Aorta (tissue), 5 donors: ENCODE data around the gene GABRB1. TPM values are rescaled to one million over a fixed set of nuclear protein-coding genes. Genes with fewer than 3 reads are reported as not detected.

Experiments used
- ATAC-seq: fragments of 200-7000 bp; cut with Tn5 transposase; one replicate; pipeline ENCODE4 v1.9.1; 2022; ENCODE audit warnings: moderate library complexity; ENCODE audit not compliant: low FRiP score
- DNase-seq, 2 donors: peaks; one replicate each; pipeline ENCODE4 v3.0.0-alpha.2; 2020
- H3K27ac ChIP-seq, 2 donors: one replicate each; pipeline ENCODE4 v1.5.1; 2013; ENCODE audit warnings: low read length in 2 of 2, mild to moderate bottlenecking in 2 of 2, moderate library complexity in 2 of 2, control low read depth in 1 of 2, inconsistent platforms in 1 of 2, low read depth in 1 of 2
- H3K27me3 ChIP-seq, 2 donors: one replicate each; pipeline ENCODE4 v1.6.1; 2013; ENCODE audit warnings: control low read depth in 1 of 2, low read length in 1 of 2, mild to moderate bottlenecking in 1 of 2, moderate library complexity in 1 of 2; ENCODE audit not compliant: insufficient read depth in 2 of 2, control insufficient read depth in 1 of 2
- H3K36me3 ChIP-seq, 2 donors: one replicate each; pipeline ENCODE4 v1.6.1; 2013; ENCODE audit warnings: control low read depth in 1 of 2, low read length in 1 of 2, mild to moderate bottlenecking in 1 of 2; ENCODE audit not compliant: insufficient read depth in 2 of 2, control insufficient read depth in 1 of 2
- H3K4me1 ChIP-seq, 2 donors: one replicate each; pipeline ENCODE4 v1.6.1; 2013; ENCODE audit warnings: low read length in 2 of 2, control low read depth in 1 of 2, mild to moderate bottlenecking in 1 of 2, moderate library complexity in 1 of 2; ENCODE audit not compliant: insufficient read depth in 2 of 2, control insufficient read depth in 1 of 2
- H3K4me3 ChIP-seq, 2 donors: one replicate each; pipeline ENCODE4 v1.5.1; 2013; ENCODE audit warnings: low read length in 2 of 2, control low read depth in 1 of 2, mild to moderate bottlenecking in 1 of 2
- H3K9me3 ChIP-seq: one replicate; pipeline ENCODE4 v1.6.1; 2013; ENCODE audit warnings: mild to moderate bottlenecking, low read length; ENCODE audit not compliant: control insufficient read depth
- WGBS, 2 donors: extraction: QIAGEN DNeasy Blood & Tissue Kit; methylation state at CpG; one replicate each; pipeline ENCODE4 v1.1.7; 2013; 5-methylcytosine and 5-hydroxymethylcytosine counted together
- intact Hi-C, 2 donors: fragments of 100-400 bp; cut with DNase I; formaldehyde crosslinking; loops; one replicate each; pipeline versions ENCODE4 v1.14.2 to v1.15.0; 2022
- polyA plus RNA-seq, 2 donors: library from polyadenylated mRNA; stranded (reverse); fragments of 200-250 nt; gene quantifications; one replicate each; pipeline ENCODE4 v1.2.3, GENCODE V29; 2013
- total RNA-seq, 2 donors: library from RNA; stranded (reverse); fragmentation: NEBNext Ultra II Directional; extraction: Animal tissue kit (Norgen Biotek cat#: 25700); gene quantifications; one replicate each; pipeline ENCODE4 v1.2.1, GENCODE V29; 2021
- donor health status: healthy with polysubstance abuse.
- donor health status: Bipolar disorder and iron deficiency.
- donor health status: DM: no; HTN: no; CAD: no.
- donor health status: DM: no; HTN: no; CAD: no.
- donor health status: DM: yes; HTN: yes; CAD: no.

GABRB1 gene
- total and polyA plus RNA-seq, 4 donors: 0.71 TPM; not detected in 3

DNA sequence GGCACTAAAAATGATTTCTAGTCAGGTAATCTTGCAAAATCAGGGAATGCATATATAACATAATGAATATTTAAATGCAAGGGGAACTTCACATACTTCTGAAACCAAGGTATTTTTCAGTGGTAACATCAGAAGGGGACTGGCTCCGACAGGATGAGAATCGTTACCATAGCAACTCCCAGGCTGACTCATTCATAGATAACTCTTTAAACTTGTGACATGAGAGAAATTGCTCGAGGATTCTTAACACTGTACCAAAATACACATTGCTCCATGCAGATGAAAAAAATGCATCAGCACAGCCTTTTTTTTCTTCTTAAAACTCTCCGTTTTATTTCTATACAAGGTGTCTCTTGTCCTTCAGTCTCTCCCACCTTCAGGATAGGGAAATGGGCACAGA, 114.3 kb downstream of the GABRB1 start:
- no peak for ATAC-seq
- WGBS, 2 donors: 9 to 11% methylated on average over 4 of the region's 4 CpGs

DNA sequence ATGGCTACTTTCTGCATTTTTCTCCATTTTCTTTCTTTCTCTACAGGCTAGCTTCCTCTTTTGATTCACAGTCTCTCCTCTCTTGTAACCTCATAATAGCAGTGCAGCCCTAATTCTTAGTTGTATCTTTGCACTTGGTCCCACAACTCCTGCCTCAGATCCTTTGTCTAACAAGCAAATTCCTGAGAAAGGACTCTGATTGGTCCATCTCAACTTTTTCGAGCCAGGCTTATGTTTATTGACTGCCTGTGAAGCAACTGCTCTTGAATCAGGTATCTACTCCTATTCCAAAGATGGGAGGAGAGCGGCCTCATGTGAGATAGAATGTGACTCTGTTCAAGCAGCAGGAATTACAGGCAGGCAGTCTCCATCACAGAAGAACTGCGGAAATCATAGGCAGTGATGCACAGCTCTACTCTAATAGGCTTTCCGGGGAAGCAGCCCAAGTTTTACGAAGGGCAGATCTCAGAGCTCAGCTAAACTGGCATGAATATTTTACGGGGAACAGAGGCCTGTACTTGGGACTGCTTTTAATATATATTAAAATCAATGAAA, 123.5 kb downstream of the GABRB1 start:
- no peaks in the 10 kb centered on the region for H3K4me1 ChIP-seq
- DNase-seq (no peak), ATAC-seq (no peak)
- no peak overlapping the region for H3K27ac ChIP-seq
- H3K27me3 ChIP-seq: no peaks in the 10 kb centered on the region
- 69 to 71% methylated on average over 6 of the region's 6 CpGs for WGBS, 2 donors
- intact Hi-C loops: no loop called here
- no peaks in the 10 kb centered on the region for H3K9me3 ChIP-seq
- no peak overlapping the region for H3K4me3 ChIP-seq
- H3K36me3 ChIP-seq: no peaks in the 10 kb centered on the region

More for the DNA sequence above, 114.3 kb downstream of the GABRB1 start:
- no peak overlapping the region for H3K4me3 ChIP-seq
- DNase-seq: no peak
- no peaks in the 10 kb centered on the region for H3K9me3 ChIP-seq
- no peaks in the 10 kb centered on the region for H3K27me3 ChIP-seq
- intact Hi-C loops: no loop called here
- H3K27ac ChIP-seq: no peak overlapping the region
- H3K4me1 ChIP-seq: no peaks in the 10 kb centered on the region
- H3K36me3 ChIP-seq: no peaks in the 10 kb centered on the region

DNA sequence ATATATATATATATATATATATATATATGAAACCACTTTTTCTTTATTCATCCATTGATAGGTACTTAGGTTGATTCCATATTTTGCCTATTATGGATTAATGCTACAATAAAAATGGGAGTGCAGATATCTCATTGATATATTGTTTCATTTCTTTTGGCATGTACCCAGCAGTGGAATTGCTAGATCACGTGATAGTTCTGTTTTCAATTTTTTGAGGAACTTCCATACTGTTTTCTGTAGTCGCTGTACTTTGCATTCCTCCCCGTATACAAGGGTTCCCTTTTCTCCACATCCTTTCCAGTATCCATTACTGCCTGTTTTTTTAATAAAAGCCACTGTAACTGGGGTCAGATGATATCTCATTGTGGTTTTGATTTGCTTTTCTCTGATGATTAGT, 124.6 kb downstream of the GABRB1 start:
- DNase-seq: no peak
- no peak for ATAC-seq
- intact Hi-C loops: no loop called here

DNA sequence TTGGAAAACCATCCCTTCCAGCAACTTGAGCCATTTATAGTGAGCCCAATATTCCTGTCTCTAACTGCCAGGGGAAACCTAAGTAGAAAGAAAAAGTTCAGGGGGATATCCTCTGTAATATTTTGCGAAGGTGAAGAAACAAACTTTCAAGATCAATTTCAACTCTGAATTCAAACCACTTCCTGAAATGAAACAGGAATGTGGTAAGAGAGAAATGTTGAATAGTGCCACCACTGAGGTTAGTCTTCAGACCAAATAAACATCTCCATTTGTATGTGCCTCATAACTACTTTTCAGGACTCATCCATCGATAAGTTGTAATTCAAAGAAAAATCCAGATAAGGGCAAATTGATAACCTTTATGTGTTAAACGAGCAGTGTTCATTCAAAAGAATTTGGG, 128.7 kb downstream of the GABRB1 start:
- Histone ChIP-seq H3K27me3 (peaks cover 0 to 1% of the 10 kb centered on the region in 2 donors), H3K36me3 (no peaks in the 10 kb centered on the region), H3K27ac (no peak overlapping the region), H3K4me1 (no peaks in the 10 kb centered on the region), H3K4me3 (no peak overlapping the region), H3K9me3 (no peaks in the 10 kb centered on the region)
- 64 to 71% methylated on average over 3 of the region's 3 CpGs for WGBS, 2 donors
- no peak for DNase-seq
- no peak for ATAC-seq
- intact Hi-C loops: no loop called here

More for the DNA sequence above, 124.6 kb downstream of the GABRB1 start:
- H3K27me3 ChIP-seq: no peaks in the 10 kb centered on the region
- H3K36me3 ChIP-seq: no peaks in the 10 kb centered on the region
- H3K27ac ChIP-seq: no peak overlapping the region
- 71 to 73% methylated on average over 3 of the region's 3 CpGs for WGBS, 2 donors
- H3K4me3 ChIP-seq: no peak overlapping the region
- H3K4me1 ChIP-seq: no peaks in the 10 kb centered on the region
- H3K9me3 ChIP-seq: no peaks in the 10 kb centered on the region

DNA sequence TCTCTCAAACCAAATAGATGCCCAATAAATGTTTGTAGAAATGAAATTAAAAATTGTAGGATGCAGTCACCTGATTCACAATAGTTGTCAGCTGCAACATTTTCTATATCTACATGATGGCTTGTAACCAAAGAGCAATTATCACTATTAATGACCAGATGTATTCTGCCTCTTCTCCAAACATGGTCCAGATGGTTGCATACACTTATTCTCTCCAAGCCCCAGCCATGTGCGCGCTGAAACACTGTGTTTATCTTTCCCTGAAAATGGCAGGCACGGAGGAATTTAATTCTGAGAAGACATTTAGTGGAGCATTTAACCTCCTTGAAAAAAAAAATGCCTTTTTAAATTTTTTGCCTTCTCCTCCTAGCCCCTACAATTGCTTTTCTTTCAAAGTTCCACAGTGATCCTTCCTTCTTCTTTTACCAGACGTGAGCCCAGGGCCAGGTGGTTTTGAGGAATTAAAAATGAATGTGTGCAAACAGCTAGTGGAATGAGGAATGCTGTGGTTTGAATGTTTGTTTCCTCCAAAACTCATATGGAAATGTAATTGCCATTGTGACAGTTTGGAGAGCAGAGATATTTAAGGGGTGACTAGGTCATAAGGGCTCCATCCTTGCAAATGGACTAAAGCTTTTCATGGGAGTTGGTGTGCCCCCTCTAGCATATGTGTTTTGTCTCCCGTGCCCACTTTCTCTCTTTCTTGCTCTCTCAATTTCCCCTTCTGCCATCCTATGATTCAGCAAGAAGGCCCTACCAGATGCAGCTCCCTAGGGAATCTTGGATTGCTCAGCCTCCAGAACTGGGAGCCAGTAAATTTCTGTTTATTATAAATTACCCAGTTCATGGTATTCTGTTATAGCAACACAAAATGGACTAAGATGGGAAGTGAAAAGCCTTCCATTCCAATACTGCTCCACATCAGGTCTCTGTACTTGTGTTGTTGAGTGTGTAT, 136.0 kb downstream of the GABRB1 start:
- Histone ChIP-seq H3K4me1 (no peaks in the 10 kb centered on the region), H3K36me3 (no peaks in the 10 kb centered on the region), H3K27me3 (peaks cover 0 to 1% of the 10 kb centered on the region in 2 donors), H3K9me3 (no peaks in the 10 kb centered on the region), H3K27ac (no peak overlapping the region), H3K4me3 (no peak overlapping the region)
- intact Hi-C loops: no loop called here
- ATAC-seq (no peak), DNase-seq (no peak)
- WGBS, 2 donors: 55 to 71% methylated on average over 5 of the region's 5 CpGs

DNA sequence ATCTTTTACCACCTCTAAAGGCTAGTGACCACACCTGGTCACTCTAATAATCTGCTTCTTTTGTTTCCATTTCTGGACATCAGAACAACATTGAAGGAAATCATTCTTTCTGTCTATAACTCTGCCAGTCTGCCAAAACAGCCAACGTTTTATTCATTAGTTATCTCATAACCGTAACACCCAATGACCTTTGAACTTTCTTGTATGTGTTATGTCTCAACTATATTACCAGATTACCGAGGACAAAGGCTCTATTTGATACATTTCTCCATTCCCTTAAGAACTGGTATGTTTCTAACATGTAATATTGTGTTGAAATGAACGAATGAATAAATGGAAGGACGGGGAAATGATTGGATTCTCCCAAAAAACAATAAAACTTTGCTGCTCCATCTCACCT, 152.7 kb downstream of the GABRB1 start:
- WGBS, 2 donors: 71 to 76% methylated on average over 5 of the region's 5 CpGs
- DNase-seq (no peak), ATAC-seq (no peak)
- Histone ChIP-seq H3K4me3 (no peak overlapping the region), H3K36me3 (no peaks in the 10 kb centered on the region), H3K27ac (no peak overlapping the region), H3K27me3 (no peaks in the 10 kb centered on the region), H3K9me3 (no peaks in the 10 kb centered on the region), H3K4me1 (no peaks in the 10 kb centered on the region)
- intact Hi-C loops: no loop called here

DNA sequence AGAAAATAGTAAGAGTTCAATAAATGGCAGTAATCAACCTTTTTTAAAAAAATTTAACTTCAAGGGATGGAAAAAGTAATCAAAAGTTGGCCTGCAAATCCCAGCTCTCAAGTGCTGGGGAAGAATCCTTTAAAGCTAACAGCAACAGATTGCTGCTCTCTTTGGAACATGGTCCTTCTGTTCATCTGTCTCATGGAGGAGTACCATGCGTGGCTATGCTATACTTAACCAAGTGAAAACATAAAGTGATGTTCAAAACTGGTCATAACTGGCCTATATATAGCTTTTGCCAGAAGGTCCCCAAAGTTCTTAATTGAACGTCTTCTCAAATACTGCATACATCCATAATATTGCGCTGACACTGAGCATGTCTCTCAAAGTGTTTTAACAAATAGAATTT, 154.4 kb downstream of the GABRB1 start:
- Histone ChIP-seq H3K27me3 (no peaks in the 10 kb centered on the region), H3K4me3 (no peak overlapping the region), H3K27ac (no peak overlapping the region), H3K4me1 (no peaks in the 10 kb centered on the region), H3K36me3 (no peaks in the 10 kb centered on the region), H3K9me3 (no peaks in the 10 kb centered on the region)
- intact Hi-C loops: no loop called here
- 85 to 88% methylated on average over 3 of the region's 3 CpGs for WGBS, 2 donors
- no peak for ATAC-seq
- no peak for DNase-seq

DNA sequence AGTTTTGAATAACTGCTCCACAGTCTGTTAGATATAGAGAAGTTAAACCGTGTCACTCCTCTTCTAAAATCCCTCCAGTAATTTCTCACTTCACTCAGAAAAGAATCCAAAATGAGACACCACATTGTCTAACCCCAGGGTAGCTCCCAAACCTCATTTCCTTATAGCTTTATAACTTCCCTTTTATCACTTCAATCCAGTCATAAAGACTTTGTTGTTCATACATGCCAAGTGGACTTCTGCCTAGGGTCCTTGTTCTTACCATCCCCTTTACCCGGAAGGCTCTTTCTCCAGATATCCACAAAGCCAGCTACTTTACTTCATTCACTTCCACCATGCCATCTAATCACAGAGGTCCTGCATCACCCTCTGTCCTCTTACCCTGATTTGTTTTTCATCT, 156.2 kb downstream of the GABRB1 start:
- no peaks in the 10 kb centered on the region for H3K27me3 ChIP-seq
- ATAC-seq (no peak), DNase-seq (no peak)
- H3K27ac ChIP-seq: no peak overlapping the region
- 86 to 91% methylated on average over 2 of the region's 2 CpGs for WGBS, 2 donors
- H3K4me3 ChIP-seq: no peak overlapping the region
- no peaks in the 10 kb centered on the region for H3K9me3 ChIP-seq
- intact Hi-C loops: no loop called here
- no peaks in the 10 kb centered on the region for H3K36me3 ChIP-seq
- H3K4me1 ChIP-seq: no peaks in the 10 kb centered on the region

DNA sequence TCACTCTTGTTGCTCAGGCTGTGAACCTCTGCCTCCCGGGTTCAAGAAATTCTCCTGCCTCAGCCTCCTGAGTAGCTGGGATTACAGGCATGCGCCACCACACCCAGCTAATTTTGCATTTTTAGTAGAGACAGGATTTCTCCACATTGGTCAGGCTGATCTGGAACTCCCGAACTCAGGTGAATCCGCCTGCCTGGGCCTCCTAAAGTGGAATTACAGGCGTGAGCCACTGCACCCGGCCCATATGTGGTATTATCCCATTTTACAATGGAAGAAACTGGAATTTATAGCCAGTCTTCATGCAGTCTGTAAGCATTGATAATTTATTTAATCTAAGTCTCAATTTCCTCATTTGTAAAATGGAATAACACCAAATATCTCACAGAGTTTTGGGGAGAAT, 161.8 kb downstream of the GABRB1 start:
- H3K9me3 ChIP-seq: no peaks in the 10 kb centered on the region
- whole genome bisulfite sequencing, 2 donors: 81 to 85% methylated on average over 6 of the region's 6 CpGs
- ATAC-seq (no peak), DNase-seq (no peak)
- no peak overlapping the region for H3K4me3 ChIP-seq
- intact Hi-C loops: no loop called here
- no peaks in the 10 kb centered on the region for H3K4me1 ChIP-seq
- no peak overlapping the region for H3K27ac ChIP-seq
- no peaks in the 10 kb centered on the region for H3K36me3 ChIP-seq
- no peaks in the 10 kb centered on the region for H3K27me3 ChIP-seq
